ENCODE measurements around the gene PPEF1.
"Not testable (repeated sequence)": the region's sequence is repeated elsewhere in the genome, so short reads cannot be mapped to it uniquely, and the experiment has no call there.

The PPEF1 gene

GRCh38 chrX:18793601-18794089 is 86.2 kb downstream of the PPEF1 start:
- DNase-seq (ENCODE audit: low spot score): no peak

GRCh38 chrX:18797141-18797540 is 89.7 kb downstream of the PPEF1 start:
- DNase-seq (ENCODE audit: low spot score): no peak

GRCh38 chrX:18799911-18800310 is 92.5 kb downstream of the PPEF1 start:
- no peak for DNase-seq (ENCODE audit: low spot score)

GRCh38 chrX:18809641-18810040 is 102.2 kb downstream of the PPEF1 start:
- no peak for DNase-seq (ENCODE audit: low spot score)

GRCh38 chrX:18810416-18810815 is 103.0 kb downstream of the PPEF1 start:
- DNase-seq (ENCODE audit: low spot score): no peak

GRCh38 chrX:18825375-18825774 is 117.9 kb downstream of the PPEF1 start:
- DNase-seq (ENCODE audit: low spot score): no peak

DNA sequence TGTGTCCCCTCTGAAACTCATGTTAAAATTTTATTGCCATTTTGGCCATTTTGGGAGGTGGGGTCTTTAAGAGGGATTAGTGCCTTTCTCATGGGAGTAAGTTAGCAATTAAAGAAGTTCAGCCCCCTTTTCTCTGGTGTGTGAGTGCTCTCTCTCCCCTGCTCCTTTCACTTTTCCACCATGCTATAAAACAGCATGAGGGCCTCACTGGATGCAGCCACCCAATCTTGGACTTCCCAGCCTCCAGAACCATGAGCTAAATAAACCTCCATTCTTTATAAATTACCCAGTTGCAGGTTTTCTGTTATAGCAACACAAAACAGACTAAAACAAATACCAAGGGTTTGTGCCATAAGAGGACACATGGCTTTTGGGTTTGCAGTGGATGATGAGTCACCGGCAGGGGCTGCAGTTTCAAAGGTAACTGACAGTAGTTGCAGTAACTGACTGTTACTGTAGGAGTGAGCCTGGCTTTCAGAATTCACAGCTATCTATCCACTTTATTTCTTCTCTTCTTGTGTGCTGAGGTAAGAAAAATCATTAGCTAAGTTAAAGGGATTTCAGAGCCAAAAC is 121.5 kb downstream of the PPEF1 start:
- DNase-seq (ENCODE audit: low spot score): no peak

DNA sequence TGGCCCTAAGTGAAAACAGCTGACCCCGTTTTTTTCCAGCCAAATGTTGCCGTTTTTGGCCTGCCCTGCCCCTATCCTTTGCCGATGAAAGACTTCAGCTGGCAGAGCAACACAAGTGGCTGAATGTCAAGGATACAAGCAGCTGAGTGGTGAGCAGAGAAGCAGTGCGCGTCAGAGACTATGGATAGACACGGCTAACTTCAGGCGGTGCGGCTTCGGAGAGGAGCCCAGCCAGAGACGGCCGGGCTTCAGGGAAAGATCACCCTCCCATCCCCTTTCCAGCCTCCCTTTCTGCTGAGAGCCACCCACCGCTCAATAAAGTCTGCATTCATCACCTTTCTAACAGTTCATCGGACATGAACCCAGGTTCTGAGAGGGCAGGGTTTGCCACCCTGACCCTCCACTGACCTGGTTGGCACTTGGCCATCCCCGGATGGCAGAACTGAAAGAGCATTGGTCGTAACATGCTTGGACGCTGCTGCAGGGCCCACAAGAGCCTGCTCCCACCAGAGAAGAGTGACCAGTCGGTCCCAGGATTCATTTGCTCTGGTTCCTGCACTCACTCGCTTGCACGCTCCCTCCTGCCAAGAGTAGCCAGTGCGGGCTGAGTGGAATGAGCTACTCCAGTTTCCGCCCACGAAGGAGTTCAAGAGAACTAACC is 125.8 kb downstream of the PPEF1 start:
- peak; percentile 24 for DNase-seq (ENCODE audit: low spot score)

GRCh38 chrX:18847901-18848300 is 140.5 kb downstream of the PPEF1 start:
- DNase-seq (ENCODE audit: low spot score): not testable (repeated sequence)

- no peak for DNase-seq (ENCODE audit: low spot score)
These were observed 148.6 kb downstream of the PPEF1 start for GRCh38 chrX:18855919-18856644.

- DNase-seq (ENCODE audit: low spot score): no peak
These were observed 149.2 kb downstream of the PPEF1 start for GRCh38 chrX:18856645-18856997.

GRCh38 chrX:18861511-18861910 is 154.1 kb downstream of the PPEF1 start:
- no peak for DNase-seq (ENCODE audit: low spot score)

DNA sequence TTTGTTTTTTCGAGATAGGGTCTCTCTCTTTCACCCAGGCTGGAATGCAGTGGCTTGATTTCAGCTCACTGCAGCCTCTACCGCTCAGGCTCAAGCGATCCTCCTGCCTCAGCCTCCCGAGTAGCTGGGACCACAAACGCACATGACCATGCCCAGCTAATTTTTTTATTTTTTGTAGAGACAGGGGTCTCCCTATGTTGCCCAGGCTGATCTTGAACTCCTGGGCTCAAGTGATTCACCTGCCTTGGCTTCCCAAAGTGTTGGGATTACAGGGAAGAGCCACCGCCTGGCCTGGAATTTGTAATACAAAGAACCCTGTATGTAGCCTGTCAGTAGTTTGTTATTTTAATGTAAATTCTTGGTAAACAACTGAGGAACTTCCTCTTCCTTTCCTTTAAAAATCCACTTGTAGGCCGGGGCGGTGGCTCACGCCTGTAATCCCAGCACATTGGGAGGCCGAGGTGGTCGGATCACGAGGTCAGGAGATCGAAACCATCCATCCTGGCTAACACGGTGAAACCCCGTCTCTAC is 157.0 kb downstream of the PPEF1 start:
- no peak for DNase-seq (ENCODE audit: low spot score)

GRCh38 chrX:18871161-18871890 is 163.9 kb downstream of the PPEF1 start:
- no peak for DNase-seq (ENCODE audit: low spot score)

DNA sequence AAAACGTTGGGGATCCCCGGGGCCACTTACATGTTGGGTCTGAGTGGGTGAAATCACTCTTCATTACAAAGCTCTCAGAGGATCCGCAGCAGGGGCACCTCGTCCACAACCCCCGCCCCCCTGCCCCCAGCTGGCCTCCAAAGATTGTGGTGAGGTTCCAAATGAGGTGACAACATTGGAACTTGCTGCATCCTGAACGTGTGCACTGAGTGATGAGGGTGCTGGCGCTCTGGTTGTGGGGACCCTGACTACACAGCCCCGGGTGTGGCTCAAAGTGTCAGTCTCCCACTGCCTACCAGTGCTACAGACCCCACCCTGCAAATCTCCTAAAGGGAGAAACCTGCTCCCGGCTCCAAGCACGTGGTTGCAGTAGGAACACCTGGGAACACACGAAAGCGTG is 164.5 kb downstream of the PPEF1 start:
- no peak for DNase-seq (ENCODE audit: low spot score)

DNA sequence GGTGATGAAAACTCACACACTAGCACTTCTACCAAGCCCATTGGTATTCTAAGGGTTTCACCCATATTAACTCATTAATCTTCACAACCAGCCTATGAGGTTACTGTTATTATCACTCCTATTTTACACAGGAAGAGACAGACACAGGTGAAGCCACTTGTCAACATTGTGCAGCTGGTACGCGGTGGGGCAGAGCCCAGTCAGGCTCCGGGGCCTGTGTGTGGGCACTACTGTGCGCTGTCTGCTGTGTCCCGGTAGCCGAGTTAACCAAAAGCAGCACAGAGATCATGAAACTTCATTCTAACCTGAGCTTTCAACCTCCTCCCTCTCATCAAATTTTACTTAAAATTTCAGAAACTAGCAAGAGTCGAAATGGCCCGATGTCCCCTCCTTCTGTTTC is 165.2 kb downstream of the PPEF1 start:
- no peak for DNase-seq (ENCODE audit: low spot score)

DNA sequence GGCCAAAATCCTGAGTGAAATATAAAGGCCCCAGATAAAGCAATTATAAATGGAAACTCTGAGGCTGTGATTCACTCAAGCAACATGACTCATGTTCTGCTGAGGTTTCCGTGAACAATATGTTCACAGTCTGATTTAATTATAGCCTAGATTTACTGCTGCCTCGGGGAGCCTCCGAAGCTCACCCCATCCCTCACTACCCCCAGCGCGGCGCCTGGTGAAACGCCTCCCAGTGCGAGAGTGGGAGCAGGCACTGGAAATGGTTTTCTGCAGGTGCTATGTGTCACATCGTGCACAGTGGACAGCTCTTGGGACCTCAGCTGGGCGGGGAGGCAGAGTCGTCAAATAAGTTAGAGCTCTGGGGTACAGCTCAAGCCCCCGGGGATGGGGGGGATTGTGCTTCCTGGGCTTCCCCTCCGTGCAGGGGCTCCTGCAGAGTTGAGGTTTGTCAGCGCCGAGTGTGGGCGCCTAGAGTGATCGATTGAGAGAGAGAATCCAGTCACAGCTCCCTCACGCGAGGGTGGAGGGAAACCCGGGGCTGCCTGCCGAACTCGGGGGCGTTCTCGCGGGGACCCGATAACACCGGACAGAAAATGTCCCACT is 165.8 kb downstream of the PPEF1 start:
- no peak for DNase-seq (ENCODE audit: low spot score)

DNA sequence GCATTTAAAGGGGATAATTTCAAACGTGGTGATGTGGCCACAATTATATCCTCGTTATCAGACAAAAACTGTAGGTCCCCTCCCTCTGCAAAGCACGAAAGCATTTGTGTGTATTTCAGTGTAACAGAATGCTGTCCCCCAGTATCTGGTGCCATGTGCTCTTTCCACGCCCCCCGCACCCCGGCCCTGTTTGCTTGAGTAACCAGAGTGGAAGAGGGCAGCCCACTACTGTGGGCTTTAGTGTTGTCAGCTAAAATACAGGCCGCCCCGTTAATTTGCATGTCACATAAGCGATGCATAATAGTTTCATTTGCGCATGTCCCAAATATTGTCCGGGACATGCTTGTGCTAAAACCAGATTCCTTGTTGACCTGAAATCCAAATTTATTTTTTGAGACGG is 166.4 kb downstream of the PPEF1 start:
- DNase-seq (ENCODE audit: low spot score): no peak

DNA sequence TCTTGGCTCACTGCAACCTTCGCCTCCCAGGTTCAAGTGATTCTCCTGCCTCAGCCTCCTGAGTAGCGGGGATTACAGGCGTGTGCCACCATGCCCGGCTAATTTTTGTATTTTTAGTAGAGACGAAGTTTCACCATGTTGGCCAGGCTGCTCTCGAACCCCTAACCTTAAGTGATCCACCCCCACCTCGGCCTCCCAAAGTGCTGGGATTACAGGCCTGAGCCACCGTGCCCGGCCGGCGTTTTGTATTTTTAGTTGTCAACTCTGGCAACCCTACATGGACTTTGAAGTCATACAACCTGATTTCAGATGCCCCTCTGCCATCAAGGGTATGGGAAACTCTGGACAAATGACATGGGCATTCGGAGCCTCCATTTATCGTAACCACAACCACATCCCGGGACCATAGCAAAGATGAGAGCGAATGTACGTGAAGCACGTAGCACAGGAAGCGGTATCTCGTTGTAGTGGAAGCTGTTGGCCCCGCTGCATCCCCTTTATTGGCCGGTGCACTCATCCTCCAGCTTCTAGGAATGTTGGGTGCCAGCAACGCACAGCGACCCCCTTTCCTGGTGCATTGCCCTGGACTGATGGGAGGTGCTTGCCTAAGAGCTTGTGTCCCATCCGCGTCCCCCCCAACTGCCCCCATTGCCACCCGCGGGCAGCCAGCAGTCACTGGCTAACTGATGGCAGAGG is 167.3 kb downstream of the PPEF1 start:
- DNase-seq (ENCODE audit: low spot score): no peak

- no peak for DNase-seq (ENCODE audit: low spot score)
These were observed 167.9 kb downstream of the PPEF1 start for GRCh38 chrX:18875256-18875878.

DNA sequence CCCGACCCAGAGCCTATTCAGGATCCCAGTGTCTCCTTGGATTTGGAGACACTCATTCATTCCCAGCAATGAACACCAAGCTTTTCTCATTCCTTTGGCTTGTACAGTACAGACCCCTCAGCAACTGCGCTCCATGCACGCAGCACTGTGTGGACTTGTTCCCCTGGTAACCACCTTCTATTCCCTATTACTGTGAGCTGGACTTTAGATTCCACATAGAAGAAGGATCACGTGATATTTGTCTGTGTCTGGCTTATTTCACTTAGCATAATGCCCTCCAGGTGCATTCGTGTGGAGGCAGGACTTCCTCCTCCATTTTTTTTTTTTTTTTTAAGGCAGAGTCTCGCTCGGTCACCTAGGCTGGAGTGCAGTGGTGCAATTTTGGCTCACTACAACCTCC is 170.0 kb downstream of the PPEF1 start:
- no peak for DNase-seq (ENCODE audit: low spot score)
